GM23338 (cell line): ENCODE measurements around the gene SSTR5. TPM values are rescaled to one million over a fixed set of nuclear protein-coding genes. Genes with fewer than 3 reads are reported as not detected.

Experiments
- CREB1 ChIP-seq: fragments of 250-450 bp; sonication (Bioruptor Pico); IDR thresholded peaks from 2 replicates; pipeline ENCODE4 v1.5.0; 2020; ENCODE audit warnings: low read depth, mild to moderate bottlenecking, moderate library complexity
- EZH2 ChIP-seq: fragments of 200-600 bp; sonication (generic); IDR thresholded peaks from one replicate; pipeline ENCODE4 v1.8.0; 2017; ENCODE audit warnings: antibody characterized with exemption, mild to moderate bottlenecking, low read depth; ENCODE audit not compliant: unreplicated experiment
- JUNB ChIP-seq: IDR thresholded peaks from one replicate; pipeline ENCODE4 v1.6.1; 2016; ENCODE audit warnings: antibody characterized with exemption; ENCODE audit not compliant: unreplicated experiment
- NANOG ChIP-seq: IDR thresholded peaks from 2 replicates; pipeline ENCODE4 v1.6.1; 2016; ENCODE audit warnings: antibody characterized with exemption, borderline replicate concordance
- ZNF331 ChIP-seq: fragments of 250-450 bp; sonication (Bioruptor Pico); IDR thresholded peaks from 2 replicates; pipeline ENCODE4 v1.5.0; 2020; ENCODE audit warnings: low read depth, mild to moderate bottlenecking, moderate library complexity
- polyA plus RNA-seq: library from polyadenylated mRNA; unstranded; fragments of >200 nt; fragmentation: Nextera tagmentation; extraction: Ambion mirVana; gene quantifications from 2 replicates; pipeline ENCODE4 v1.2.1, GENCODE V29; 2016
- total RNA-seq: library from RNA; depleted of rRNA; stranded (reverse); fragments of >200 nt; shearing (Covaris generic); gene quantifications from 2 replicates; pipeline ENCODE4 v1.2.3, GENCODE V29; 2014
- TF ChIP-seq, protein P1 (sequence below): fragments of 250-450 bp; sonication (Bioruptor Pico); IDR thresholded peaks from 2 replicates; pipeline ENCODE4 v1.5.0; 2020; ENCODE audit warnings: mild to moderate bottlenecking, moderate library complexity
- TF ChIP-seq, protein P2 (sequence below): IDR thresholded peaks from 2 replicates; pipeline ENCODE4 v1.6.1; 2016; ENCODE audit warnings: antibody characterized with exemption
- TF ChIP-seq, protein P3 (sequence below), 2 experiments: fragments of 200-600 bp in 1 of 2; sonication (generic) in 1 of 2; conservative IDR thresholded peaks; 2 replicates each; pipeline versions ENCODE4 v1.5.1 to v1.6.1; 2016 to 2017; ENCODE audit warnings: antibody characterized with exemption in 2 of 2, low read depth in 2 of 2, mild to moderate bottlenecking in 2 of 2, moderate library complexity in 1 of 2

The SSTR5 gene
- total and polyA plus RNA-seq, 2 experiments from 2014 or later, result 0.60 to 1.0 TPM

DNA sequence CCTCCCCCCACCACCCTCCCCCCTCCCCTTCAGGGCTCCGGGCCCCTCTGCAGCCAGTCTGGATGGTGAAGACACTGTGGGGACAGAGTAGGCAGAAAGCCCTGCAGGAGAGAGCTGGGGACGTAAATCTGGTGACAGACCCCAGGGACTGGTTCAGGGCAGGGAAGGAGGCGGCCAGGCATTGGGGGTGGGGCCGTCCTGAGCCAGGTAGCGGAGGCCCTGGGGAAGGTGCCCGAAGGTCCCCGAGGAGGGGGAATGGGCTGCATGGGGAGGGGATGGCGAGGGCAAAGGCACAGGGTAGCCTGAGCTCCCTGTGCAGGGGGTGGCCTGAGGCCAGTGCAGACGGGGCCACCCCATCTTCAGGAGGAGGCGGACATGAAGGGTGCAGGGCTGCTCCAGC is 54.0 kb downstream of the SSTR5 start (continued):
- TF ChIP-seq, protein P1, sequence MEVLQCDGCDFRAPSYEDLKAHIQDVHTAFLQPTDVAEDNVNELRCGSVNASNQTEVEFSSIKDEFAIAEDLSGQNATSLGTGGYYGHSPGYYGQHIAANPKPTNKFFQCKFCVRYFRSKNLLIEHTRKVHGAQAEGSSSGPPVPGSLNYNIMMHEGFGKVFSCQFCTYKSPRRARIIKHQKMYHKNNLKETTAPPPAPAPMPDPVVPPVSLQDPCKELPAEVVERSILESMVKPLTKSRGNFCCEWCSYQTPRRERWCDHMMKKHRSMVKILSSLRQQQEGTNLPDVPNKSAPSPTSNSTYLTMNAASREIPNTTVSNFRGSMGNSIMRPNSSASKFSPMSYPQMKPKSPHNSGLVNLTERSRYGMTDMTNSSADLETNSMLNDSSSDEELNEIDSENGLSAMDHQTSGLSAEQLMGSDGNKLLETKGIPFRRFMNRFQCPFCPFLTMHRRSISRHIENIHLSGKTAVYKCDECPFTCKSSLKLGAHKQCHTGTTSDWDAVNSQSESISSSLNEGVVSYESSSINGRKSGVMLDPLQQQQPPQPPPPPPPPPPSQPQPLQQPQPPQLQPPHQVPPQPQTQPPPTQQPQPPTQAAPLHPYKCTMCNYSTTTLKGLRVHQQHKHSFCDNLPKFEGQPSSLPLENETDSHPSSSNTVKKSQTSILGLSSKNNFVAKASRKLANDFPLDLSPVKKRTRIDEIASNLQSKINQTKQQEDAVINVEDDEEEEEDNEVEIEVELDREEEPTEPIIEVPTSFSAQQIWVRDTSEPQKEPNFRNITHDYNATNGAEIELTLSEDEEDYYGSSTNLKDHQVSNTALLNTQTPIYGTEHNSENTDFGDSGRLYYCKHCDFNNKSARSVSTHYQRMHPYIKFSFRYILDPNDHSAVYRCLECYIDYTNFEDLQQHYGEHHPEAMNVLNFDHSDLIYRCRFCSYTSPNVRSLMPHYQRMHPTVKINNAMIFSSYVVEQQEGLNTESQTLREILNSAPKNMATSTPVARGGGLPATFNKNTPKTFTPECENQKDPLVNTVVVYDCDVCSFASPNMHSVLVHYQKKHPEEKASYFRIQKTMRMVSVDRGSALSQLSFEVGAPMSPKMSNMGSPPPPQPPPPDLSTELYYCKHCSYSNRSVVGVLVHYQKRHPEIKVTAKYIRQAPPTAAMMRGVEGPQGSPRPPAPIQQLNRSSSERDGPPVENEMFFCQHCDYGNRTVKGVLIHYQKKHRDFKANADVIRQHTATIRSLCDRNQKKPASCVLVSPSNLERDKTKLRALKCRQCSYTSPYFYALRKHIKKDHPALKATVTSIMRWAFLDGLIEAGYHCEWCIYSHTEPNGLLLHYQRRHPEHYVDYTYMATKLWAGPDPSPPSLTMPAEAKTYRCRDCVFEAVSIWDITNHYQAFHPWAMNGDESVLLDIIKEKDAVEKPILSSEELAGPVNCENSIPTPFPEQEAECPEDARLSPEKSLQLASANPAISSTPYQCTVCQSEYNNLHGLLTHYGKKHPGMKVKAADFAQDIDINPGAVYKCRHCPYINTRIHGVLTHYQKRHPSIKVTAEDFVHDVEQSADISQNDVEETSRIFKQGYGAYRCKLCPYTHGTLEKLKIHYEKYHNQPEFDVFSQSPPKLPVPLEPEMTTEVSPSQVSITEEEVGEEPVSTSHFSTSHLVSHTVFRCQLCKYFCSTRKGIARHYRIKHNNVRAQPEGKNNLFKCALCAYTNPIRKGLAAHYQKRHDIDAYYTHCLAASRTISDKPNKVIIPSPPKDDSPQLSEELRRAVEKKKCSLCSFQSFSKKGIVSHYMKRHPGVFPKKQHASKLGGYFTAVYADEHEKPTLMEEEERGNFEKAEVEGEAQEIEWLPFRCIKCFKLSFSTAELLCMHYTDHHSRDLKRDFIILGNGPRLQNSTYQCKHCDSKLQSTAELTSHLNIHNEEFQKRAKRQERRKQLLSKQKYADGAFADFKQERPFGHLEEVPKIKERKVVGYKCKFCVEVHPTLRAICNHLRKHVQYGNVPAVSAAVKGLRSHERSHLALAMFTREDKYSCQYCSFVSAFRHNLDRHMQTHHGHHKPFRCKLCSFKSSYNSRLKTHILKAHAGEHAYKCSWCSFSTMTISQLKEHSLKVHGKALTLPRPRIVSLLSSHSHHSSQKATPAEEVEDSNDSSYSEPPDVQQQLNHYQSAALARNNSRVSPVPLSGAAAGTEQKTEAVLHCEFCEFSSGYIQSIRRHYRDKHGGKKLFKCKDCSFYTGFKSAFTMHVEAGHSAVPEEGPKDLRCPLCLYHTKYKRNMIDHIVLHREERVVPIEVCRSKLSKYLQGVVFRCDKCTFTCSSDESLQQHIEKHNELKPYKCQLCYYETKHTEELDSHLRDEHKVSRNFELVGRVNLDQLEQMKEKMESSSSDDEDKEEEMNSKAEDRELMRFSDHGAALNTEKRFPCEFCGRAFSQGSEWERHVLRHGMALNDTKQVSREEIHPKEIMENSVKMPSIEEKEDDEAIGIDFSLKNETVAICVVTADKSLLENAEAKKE (CRISPR knock-in tag), result no peak
- TF ChIP-seq, protein P2, sequence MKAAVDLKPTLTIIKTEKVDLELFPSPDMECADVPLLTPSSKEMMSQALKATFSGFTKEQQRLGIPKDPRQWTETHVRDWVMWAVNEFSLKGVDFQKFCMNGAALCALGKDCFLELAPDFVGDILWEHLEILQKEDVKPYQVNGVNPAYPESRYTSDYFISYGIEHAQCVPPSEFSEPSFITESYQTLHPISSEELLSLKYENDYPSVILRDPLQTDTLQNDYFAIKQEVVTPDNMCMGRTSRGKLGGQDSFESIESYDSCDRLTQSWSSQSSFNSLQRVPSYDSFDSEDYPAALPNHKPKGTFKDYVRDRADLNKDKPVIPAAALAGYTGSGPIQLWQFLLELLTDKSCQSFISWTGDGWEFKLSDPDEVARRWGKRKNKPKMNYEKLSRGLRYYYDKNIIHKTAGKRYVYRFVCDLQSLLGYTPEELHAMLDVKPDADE, result no peak
- no peak for TF ChIP-seq ZNF331
- TF ChIP-seq NANOG, result no peak
- TF ChIP-seq, protein P3, sequence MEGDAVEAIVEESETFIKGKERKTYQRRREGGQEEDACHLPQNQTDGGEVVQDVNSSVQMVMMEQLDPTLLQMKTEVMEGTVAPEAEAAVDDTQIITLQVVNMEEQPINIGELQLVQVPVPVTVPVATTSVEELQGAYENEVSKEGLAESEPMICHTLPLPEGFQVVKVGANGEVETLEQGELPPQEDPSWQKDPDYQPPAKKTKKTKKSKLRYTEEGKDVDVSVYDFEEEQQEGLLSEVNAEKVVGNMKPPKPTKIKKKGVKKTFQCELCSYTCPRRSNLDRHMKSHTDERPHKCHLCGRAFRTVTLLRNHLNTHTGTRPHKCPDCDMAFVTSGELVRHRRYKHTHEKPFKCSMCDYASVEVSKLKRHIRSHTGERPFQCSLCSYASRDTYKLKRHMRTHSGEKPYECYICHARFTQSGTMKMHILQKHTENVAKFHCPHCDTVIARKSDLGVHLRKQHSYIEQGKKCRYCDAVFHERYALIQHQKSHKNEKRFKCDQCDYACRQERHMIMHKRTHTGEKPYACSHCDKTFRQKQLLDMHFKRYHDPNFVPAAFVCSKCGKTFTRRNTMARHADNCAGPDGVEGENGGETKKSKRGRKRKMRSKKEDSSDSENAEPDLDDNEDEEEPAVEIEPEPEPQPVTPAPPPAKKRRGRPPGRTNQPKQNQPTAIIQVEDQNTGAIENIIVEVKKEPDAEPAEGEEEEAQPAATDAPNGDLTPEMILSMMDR (conservative IDR thresholded peaks at IDR 0.05; ENCODE audit: low read depth in 2 of 2), result no peak
- no peak for TF ChIP-seq JUNB
- no peak for TF ChIP-seq CREB1
- no peak for TF ChIP-seq EZH2
